Activated T-cell treated with anti-CD3 and anti-CD28 coated beads, Interleukin-2, amount 50 U/mL, for 4 hours (primary cell): Measurements from ENCODE around the gene FAM162A. TPM values are rescaled to one million over a fixed set of nuclear protein-coding genes. Genes with fewer than 3 reads are reported as not detected.

Experiments
- total RNA-seq, 3 donors: library from RNA; stranded (reverse); gene quantifications; one replicate each; pipeline ENCODE4 v1.2.1, GENCODE V29; 2021

Gene FAM162A
- total RNA-seq, 3 donors from 2014 or later = 54.2 to 73.2 (median 69.1) TPM

Other genes starting within 250 kb of the FAM162A start
- gene CASR, start 200.5 kb upstream of the FAM162A start, total RNA-seq = under 1 TPM in 2 of 3 donors, not detected in 1; 0.08 to 0.16 TPM
- gene CSTA, start 58.9 kb upstream of the FAM162A start, total RNA-seq = not detected
- 100 to 1,000 TPM; 143 to 160 (median 156) TPM for gene MIX23, start 951 bp upstream of the FAM162A start, total RNA-seq
- gene WDR5B, start 31.9 kb downstream of the FAM162A start, total RNA-seq = 1 to 10 TPM; 1.6 to 2.8 (median 1.9) TPM
- 10 to 100 TPM; 56.4 to 61.2 (median 61.2) TPM for gene KPNA1, start 130.8 kb downstream of the FAM162A start, total RNA-seq
- 10 to 100 TPM; 18.2 to 30.9 (median 20.3) TPM for gene PARP9, start 180.1 kb downstream of the FAM162A start, total RNA-seq
- gene DTX3L, start 180.2 kb downstream of the FAM162A start, total RNA-seq = 10 to 100 TPM; 21.6 to 36.5 (median 25.2) TPM
- 1 to 10 TPM; 2.5 to 6.4 (median 2.7) TPM for gene PARP15, start 193.5 kb downstream of the FAM162A start, total RNA-seq